GM23338 (cell line): ENCODE results near the gene SRCIN1. TPM values are rescaled to one million over a fixed set of nuclear protein-coding genes. Genes with fewer than 3 reads are reported as not detected.

Experiments used
- ATAC-seq: fragments of 200-7000 bp; cut with Tn5 transposase; 3 replicates; pipeline ENCODE4 v1.9.1; 2020
- DNase-seq: peaks from one replicate; pipeline ENCODE4 v3.0.0-alpha.2; 2015; ENCODE audit warnings: low spot score
- H2AFZ ChIP-seq: fragments of 200-600 bp; sonication (generic); 2 replicates; pipeline ENCODE4 v1.8.0; 2016; ENCODE audit warnings: antibody characterized with exemption, mild to moderate bottlenecking, moderate library complexity
- H3F3A ChIP-seq: fragments of 200-600 bp; sonication (generic); replicated peaks from 2 replicates; pipeline ENCODE4 v1.8.0; 2017; ENCODE audit warnings: antibody characterized with exemption, mixed run types, low read depth
- H3K27ac ChIP-seq: fragments of 200-600 bp; sonication (generic); 2 replicates; pipeline ENCODE4 v1.6.1; 2016; ENCODE audit warnings: low read depth
- H3K27me3 ChIP-seq: fragments of 200-600 bp; sonication (generic); 2 replicates; pipeline ENCODE4 v1.8.0; 2016; ENCODE audit warnings: mild to moderate bottlenecking, mixed run types, moderate library complexity; ENCODE audit not compliant: insufficient read depth
- H3K36me3 ChIP-seq: fragments of 200-600 bp; sonication (generic); 2 replicates; pipeline ENCODE4 v1.8.0; 2016; ENCODE audit warnings: mild to moderate bottlenecking; ENCODE audit not compliant: insufficient read depth
- H3K4me1 ChIP-seq: fragments of 200-600 bp; sonication (generic); 2 replicates; pipeline ENCODE4 v1.8.0; 2016; ENCODE audit warnings: mild to moderate bottlenecking, moderate library complexity; ENCODE audit not compliant: insufficient read depth
- H3K4me2 ChIP-seq: fragments of 200-600 bp; sonication (generic); 2 replicates; pipeline ENCODE4 v1.7.1; 2017; ENCODE audit warnings: mixed run types
- H3K4me3 ChIP-seq: fragments of 200-600 bp; sonication (generic); 2 replicates; pipeline ENCODE4 v1.6.1; 2016; ENCODE audit warnings: mixed run types
- H3K79me2 ChIP-seq: fragments of 200-600 bp; sonication (generic); replicated peaks from 2 replicates; pipeline ENCODE4 v1.8.0; 2017; ENCODE audit warnings: mild to moderate bottlenecking; ENCODE audit not compliant: insufficient read depth
- H3K9me2 ChIP-seq: fragments of 200-600 bp; sonication (generic); 2 replicates; pipeline ENCODE4 v1.8.0; 2017; ENCODE audit not compliant: insufficient read depth
- H4K20me1 ChIP-seq: fragments of 200-600 bp; sonication (generic); replicated peaks from 2 replicates; pipeline ENCODE4 v1.8.0; 2017; ENCODE audit warnings: mild to moderate bottlenecking; ENCODE audit not compliant: insufficient read depth
- H3K27ac Mint-ChIP-seq: 2 replicates; pipeline ENCODE4 v1.8.0; 2020; ENCODE audit warnings: inconsistent platforms, mild to moderate bottlenecking, moderate library complexity, mixed read lengths
- H3K27me3 Mint-ChIP-seq: 3 replicates; pipeline ENCODE4 v1.8.0; 2022; ENCODE audit warnings: low read depth, mild to moderate bottlenecking, moderate library complexity, mixed read lengths, inconsistent platforms; ENCODE audit not compliant: insufficient read depth, poor library complexity
- H3K36me3 Mint-ChIP-seq: 3 replicates; pipeline ENCODE4 v1.8.0; 2021; ENCODE audit warnings: low read depth, mild to moderate bottlenecking, inconsistent platforms, moderate library complexity, mixed read lengths
- H3K4me1 Mint-ChIP-seq: 3 replicates; pipeline ENCODE4 v1.8.0; 2020; ENCODE audit warnings: mild to moderate bottlenecking, inconsistent platforms, mixed read lengths
- H3K4me3 Mint-ChIP-seq: 3 replicates; pipeline ENCODE4 v1.8.0; 2021; ENCODE audit warnings: moderate library complexity, mild to moderate bottlenecking, inconsistent platforms, mixed read lengths
- H3K9me3 Mint-ChIP-seq: 3 replicates; pipeline ENCODE4 v1.8.0; 2020; ENCODE audit warnings: moderate library complexity, mild to moderate bottlenecking, inconsistent platforms, mixed read lengths
- CREB1 ChIP-seq: fragments of 250-450 bp; sonication (Bioruptor Pico); IDR thresholded peaks from 2 replicates; pipeline ENCODE4 v1.5.0; 2020; ENCODE audit warnings: low read depth, mild to moderate bottlenecking, moderate library complexity
- JUNB ChIP-seq: IDR thresholded peaks from one replicate; pipeline ENCODE4 v1.6.1; 2016; ENCODE audit warnings: antibody characterized with exemption; ENCODE audit not compliant: unreplicated experiment
- POLR2AphosphoS5 ChIP-seq: IDR thresholded peaks from 2 replicates; pipeline ENCODE4 v1.6.1; 2016; ENCODE audit warnings: antibody characterized with exemption, low read depth
- STAT1 ChIP-seq: IDR thresholded peaks from one replicate; pipeline ENCODE4 v1.6.1; 2016; ENCODE audit warnings: antibody characterized with exemption; ENCODE audit not compliant: unreplicated experiment
- polyA plus RNA-seq: library from polyadenylated mRNA; unstranded; fragments of >200 nt; fragmentation: Nextera tagmentation; extraction: Ambion mirVana; gene quantifications from 2 replicates; pipeline ENCODE4 v1.2.1, GENCODE V29; 2016
- total RNA-seq: library from RNA; depleted of rRNA; stranded (reverse); fragments of >200 nt; shearing (Covaris generic); gene quantifications from 2 replicates; pipeline ENCODE4 v1.2.3, GENCODE V29; 2014
- TF ChIP-seq, protein P1 (sequence below): fragments of 250-450 bp; sonication (Bioruptor Pico); IDR thresholded peaks from 2 replicates; pipeline ENCODE4 v1.5.0; 2020; ENCODE audit warnings: mild to moderate bottlenecking, moderate library complexity
- TF ChIP-seq, protein P2 (sequence below), 2 experiments: fragments of 200-600 bp in 1 of 2; sonication (generic) in 1 of 2; conservative IDR thresholded peaks; 2 replicates each; pipeline versions ENCODE4 v1.5.1 to v1.6.1; 2016 to 2017; ENCODE audit warnings: antibody characterized with exemption in 2 of 2, low read depth in 2 of 2, mild to moderate bottlenecking in 2 of 2, moderate library complexity in 1 of 2

SRCIN1 gene
- total and polyA plus RNA-seq, 2 experiments from 2014 or later: 0.87 to 2.2 TPM

GRCh38 chr17:38508954-38509771, 96.6 kb downstream of the SRCIN1 start:
- H3K4me1 ChIP-seq: peaks cover 31% of the 10 kb centered on the region
- Mint-ChIP-seq H3K4me1 (peaks cover 42% of the 10 kb centered on the region), H3K9me3 (0 out of 3 replicates have a peak, but pooled peaks cover 4% of the 10 kb centered on the region), H3K36me3 (peaks cover 28% of the 10 kb centered on the region), H3K27me3 (peaks cover 49% of the 10 kb centered on the region), H3K27ac (peak overlapping the region; percentile 85), H3K4me3 (peak overlapping the region; percentile 73)
- H3K4me3 ChIP-seq: peak overlapping the region; percentile 61
- no peaks in the 10 kb centered on the region for H3K79me2 ChIP-seq
- peak overlapping the region; percentile 90 for H3K4me2 ChIP-seq
- peak overlapping the region; percentile 89 for H3K27ac ChIP-seq
- peak; percentile 99 for DNase-seq
- H3F3A ChIP-seq: peaks cover 35% of the 10 kb centered on the region
- ATAC-seq: peak; percentile 70
- no peak overlapping the region for H2AFZ ChIP-seq
- TF ChIP-seq, protein P1, sequence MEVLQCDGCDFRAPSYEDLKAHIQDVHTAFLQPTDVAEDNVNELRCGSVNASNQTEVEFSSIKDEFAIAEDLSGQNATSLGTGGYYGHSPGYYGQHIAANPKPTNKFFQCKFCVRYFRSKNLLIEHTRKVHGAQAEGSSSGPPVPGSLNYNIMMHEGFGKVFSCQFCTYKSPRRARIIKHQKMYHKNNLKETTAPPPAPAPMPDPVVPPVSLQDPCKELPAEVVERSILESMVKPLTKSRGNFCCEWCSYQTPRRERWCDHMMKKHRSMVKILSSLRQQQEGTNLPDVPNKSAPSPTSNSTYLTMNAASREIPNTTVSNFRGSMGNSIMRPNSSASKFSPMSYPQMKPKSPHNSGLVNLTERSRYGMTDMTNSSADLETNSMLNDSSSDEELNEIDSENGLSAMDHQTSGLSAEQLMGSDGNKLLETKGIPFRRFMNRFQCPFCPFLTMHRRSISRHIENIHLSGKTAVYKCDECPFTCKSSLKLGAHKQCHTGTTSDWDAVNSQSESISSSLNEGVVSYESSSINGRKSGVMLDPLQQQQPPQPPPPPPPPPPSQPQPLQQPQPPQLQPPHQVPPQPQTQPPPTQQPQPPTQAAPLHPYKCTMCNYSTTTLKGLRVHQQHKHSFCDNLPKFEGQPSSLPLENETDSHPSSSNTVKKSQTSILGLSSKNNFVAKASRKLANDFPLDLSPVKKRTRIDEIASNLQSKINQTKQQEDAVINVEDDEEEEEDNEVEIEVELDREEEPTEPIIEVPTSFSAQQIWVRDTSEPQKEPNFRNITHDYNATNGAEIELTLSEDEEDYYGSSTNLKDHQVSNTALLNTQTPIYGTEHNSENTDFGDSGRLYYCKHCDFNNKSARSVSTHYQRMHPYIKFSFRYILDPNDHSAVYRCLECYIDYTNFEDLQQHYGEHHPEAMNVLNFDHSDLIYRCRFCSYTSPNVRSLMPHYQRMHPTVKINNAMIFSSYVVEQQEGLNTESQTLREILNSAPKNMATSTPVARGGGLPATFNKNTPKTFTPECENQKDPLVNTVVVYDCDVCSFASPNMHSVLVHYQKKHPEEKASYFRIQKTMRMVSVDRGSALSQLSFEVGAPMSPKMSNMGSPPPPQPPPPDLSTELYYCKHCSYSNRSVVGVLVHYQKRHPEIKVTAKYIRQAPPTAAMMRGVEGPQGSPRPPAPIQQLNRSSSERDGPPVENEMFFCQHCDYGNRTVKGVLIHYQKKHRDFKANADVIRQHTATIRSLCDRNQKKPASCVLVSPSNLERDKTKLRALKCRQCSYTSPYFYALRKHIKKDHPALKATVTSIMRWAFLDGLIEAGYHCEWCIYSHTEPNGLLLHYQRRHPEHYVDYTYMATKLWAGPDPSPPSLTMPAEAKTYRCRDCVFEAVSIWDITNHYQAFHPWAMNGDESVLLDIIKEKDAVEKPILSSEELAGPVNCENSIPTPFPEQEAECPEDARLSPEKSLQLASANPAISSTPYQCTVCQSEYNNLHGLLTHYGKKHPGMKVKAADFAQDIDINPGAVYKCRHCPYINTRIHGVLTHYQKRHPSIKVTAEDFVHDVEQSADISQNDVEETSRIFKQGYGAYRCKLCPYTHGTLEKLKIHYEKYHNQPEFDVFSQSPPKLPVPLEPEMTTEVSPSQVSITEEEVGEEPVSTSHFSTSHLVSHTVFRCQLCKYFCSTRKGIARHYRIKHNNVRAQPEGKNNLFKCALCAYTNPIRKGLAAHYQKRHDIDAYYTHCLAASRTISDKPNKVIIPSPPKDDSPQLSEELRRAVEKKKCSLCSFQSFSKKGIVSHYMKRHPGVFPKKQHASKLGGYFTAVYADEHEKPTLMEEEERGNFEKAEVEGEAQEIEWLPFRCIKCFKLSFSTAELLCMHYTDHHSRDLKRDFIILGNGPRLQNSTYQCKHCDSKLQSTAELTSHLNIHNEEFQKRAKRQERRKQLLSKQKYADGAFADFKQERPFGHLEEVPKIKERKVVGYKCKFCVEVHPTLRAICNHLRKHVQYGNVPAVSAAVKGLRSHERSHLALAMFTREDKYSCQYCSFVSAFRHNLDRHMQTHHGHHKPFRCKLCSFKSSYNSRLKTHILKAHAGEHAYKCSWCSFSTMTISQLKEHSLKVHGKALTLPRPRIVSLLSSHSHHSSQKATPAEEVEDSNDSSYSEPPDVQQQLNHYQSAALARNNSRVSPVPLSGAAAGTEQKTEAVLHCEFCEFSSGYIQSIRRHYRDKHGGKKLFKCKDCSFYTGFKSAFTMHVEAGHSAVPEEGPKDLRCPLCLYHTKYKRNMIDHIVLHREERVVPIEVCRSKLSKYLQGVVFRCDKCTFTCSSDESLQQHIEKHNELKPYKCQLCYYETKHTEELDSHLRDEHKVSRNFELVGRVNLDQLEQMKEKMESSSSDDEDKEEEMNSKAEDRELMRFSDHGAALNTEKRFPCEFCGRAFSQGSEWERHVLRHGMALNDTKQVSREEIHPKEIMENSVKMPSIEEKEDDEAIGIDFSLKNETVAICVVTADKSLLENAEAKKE (CRISPR knock-in tag): no peak
- TF ChIP-seq, protein P2, sequence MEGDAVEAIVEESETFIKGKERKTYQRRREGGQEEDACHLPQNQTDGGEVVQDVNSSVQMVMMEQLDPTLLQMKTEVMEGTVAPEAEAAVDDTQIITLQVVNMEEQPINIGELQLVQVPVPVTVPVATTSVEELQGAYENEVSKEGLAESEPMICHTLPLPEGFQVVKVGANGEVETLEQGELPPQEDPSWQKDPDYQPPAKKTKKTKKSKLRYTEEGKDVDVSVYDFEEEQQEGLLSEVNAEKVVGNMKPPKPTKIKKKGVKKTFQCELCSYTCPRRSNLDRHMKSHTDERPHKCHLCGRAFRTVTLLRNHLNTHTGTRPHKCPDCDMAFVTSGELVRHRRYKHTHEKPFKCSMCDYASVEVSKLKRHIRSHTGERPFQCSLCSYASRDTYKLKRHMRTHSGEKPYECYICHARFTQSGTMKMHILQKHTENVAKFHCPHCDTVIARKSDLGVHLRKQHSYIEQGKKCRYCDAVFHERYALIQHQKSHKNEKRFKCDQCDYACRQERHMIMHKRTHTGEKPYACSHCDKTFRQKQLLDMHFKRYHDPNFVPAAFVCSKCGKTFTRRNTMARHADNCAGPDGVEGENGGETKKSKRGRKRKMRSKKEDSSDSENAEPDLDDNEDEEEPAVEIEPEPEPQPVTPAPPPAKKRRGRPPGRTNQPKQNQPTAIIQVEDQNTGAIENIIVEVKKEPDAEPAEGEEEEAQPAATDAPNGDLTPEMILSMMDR (conservative IDR thresholded peaks at IDR 0.05; ENCODE audit: low read depth in 2 of 2): peak; percentile 72 to 78
- TF ChIP-seq STAT1 (no peak), CREB1 (peak; percentile 69), POLR2AphosphoS5 (peak; percentile 65), JUNB (no peak)
- H3K27me3 ChIP-seq: peaks cover 21% of the 10 kb centered on the region
- H3K9me2 ChIP-seq: no peaks in the 10 kb centered on the region
- no peaks in the 10 kb centered on the region; the same call in 1 of the 2 replicates for H4K20me1 ChIP-seq
- H3K36me3 ChIP-seq: no peaks in the 10 kb centered on the region
